Glutamatergic neuron (in vitro differentiated cells): ENCODE measurements around the gene APMAP. TPM values are rescaled to one million over a fixed set of nuclear protein-coding genes. Genes with fewer than 3 reads are reported as not detected.

ENCODE experiments used
- DNase-seq: peaks from one replicate; pipeline ENCODE4 v3.0.0; 2022
- H3K27ac Mint-ChIP-seq: one replicate; pipeline ENCODE4 v1.8.0; 2020; ENCODE audit warnings: mild to moderate bottlenecking, mixed read lengths, inconsistent platforms; ENCODE audit not compliant: unreplicated experiment
- H3K27me3 Mint-ChIP-seq: one replicate; pipeline ENCODE4 v1.8.0; 2020; ENCODE audit warnings: mild to moderate bottlenecking, moderate library complexity, mixed read lengths, inconsistent platforms; ENCODE audit not compliant: unreplicated experiment
- H3K36me3 Mint-ChIP-seq: one replicate; pipeline ENCODE4 v1.8.0; 2020; ENCODE audit warnings: mild to moderate bottlenecking, mixed read lengths, inconsistent platforms; ENCODE audit not compliant: unreplicated experiment
- H3K4me1 Mint-ChIP-seq: one replicate; pipeline ENCODE4 v1.8.0; 2020; ENCODE audit warnings: mild to moderate bottlenecking, low read depth, mixed read lengths, inconsistent platforms; ENCODE audit not compliant: unreplicated experiment
- H3K4me3 Mint-ChIP-seq: one replicate; pipeline ENCODE4 v1.8.0; 2020; ENCODE audit warnings: mild to moderate bottlenecking, mixed read lengths, inconsistent platforms; ENCODE audit not compliant: unreplicated experiment
- H3K9me3 Mint-ChIP-seq: one replicate; pipeline ENCODE4 v1.8.0; 2020; ENCODE audit warnings: mild to moderate bottlenecking, moderate library complexity, mixed read lengths, inconsistent platforms; ENCODE audit not compliant: unreplicated experiment
- CTCF ChIP-seq: fragments of 200-600 bp; sonication (generic); IDR thresholded peaks from one replicate; pipeline ENCODE4 v1.5.0; 2021; ENCODE audit not compliant: partially characterized antibody, unreplicated experiment
- total RNA-seq: library from RNA; stranded (reverse); fragmentation: NEBNext Ultra II Directional; extraction: Animal tissue kit (Norgen Biotek cat#: 25700); gene quantifications from one replicate; pipeline ENCODE4 v1.2.1, GENCODE V29; 2021; ENCODE audit not compliant: unreplicated experiment

The APMAP gene
- total RNA-seq, 1 donor from 2014 or later, result 218 TPM

GRCh38 chr20:24996449-24997377 is 4.2 kb upstream of the APMAP start:
- H3K9me3 Mint-ChIP-seq, result peaks cover 3% of the 10 kb centered on the region
- no peak for DNase-seq
- no peaks in the 10 kb centered on the region for H3K36me3 Mint-ChIP-seq
- peaks cover 9% of the 10 kb centered on the region for H3K4me1 Mint-ChIP-seq
- H3K27me3 Mint-ChIP-seq, result peaks cover 6% of the 10 kb centered on the region
- H3K27ac Mint-ChIP-seq, result no peak overlapping the region
- no peak overlapping the region for H3K4me3 Mint-ChIP-seq
- no peak for TF ChIP-seq CTCF

GRCh38 chr20:24995741-24996448 is 3.3 kb upstream of the APMAP start:
- peaks cover 3% of the 10 kb centered on the region for H3K9me3 Mint-ChIP-seq
- H3K36me3 Mint-ChIP-seq, result no peaks in the 10 kb centered on the region
- no peak for TF ChIP-seq CTCF
- DNase-seq, result no peak
- no peak overlapping the region for H3K27ac Mint-ChIP-seq
- no peak overlapping the region for H3K4me3 Mint-ChIP-seq
- H3K4me1 Mint-ChIP-seq, result peaks cover 14% of the 10 kb centered on the region
- peaks cover 6% of the 10 kb centered on the region for H3K27me3 Mint-ChIP-seq

DNA sequence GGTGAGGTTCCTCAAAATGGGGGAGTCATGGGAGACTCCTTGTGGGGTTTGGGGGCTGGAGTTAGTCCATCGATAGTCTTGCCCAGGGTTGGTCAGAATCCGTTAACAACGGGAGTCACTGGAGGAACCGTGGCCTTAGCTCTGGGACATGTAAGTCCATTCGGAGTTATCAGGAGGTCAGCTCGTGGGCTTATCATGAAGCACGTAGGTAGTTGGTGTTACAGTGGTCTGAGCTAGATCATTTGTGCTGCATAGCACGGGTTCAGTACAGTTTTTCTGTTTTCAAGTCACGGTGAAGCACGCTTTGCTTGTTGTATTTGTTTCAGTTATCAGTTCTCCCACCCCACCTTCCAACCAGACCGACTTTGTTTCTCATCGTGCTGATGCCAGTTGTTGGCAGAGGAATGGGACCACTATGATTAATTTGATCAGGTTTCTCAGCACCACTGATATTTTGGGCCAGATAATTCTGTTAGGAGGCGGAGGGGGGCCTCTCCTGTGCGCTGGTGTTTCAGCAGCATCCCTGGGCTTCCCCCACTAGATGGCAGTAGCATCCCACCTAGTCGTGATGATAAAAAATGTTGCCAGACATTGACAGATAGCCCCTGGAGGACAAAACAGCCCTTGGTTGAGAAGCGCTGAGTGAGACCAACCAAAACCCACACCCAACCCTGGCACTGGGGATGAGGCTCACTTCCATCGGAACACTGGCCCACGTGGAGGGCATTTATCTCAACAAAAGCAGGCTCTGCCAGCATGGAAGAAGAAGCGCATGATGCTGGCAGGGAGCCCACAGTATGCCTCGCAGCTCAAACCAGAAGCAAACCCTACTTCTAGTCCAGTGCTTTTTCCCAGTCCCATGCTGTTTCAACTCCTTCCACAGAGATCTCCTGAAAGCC is 2.2 kb upstream of the APMAP start:
- no peak overlapping the region for H3K27ac Mint-ChIP-seq
- peaks cover 7% of the 10 kb centered on the region for H3K9me3 Mint-ChIP-seq
- H3K27me3 Mint-ChIP-seq, result peaks cover 6% of the 10 kb centered on the region
- H3K4me1 Mint-ChIP-seq, result peaks cover 22% of the 10 kb centered on the region
- DNase-seq, result peak; percentile 83
- peak overlapping the region; percentile 67 for H3K4me3 Mint-ChIP-seq
- TF ChIP-seq CTCF, result peak; percentile 87
- H3K36me3 Mint-ChIP-seq, result no peaks in the 10 kb centered on the region

DNA sequence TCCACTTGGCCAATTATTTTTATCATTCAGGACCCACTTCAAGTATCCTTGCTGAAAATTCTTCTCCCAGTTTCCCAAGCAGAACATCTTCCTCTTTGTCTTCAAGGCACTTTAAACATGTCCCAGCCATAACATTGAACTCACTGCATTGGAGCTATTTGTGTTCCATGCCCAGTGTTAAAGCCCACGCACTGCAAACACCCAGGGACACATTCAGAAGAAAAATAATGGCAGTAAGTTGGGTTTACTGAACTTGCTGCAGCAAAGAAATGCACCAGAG is 1.6 kb upstream of the APMAP start:
- Mint-ChIP-seq H3K36me3 (no peaks in the 10 kb centered on the region), H3K4me3 (peak overlapping the region; percentile 67), H3K9me3 (peaks cover 7% of the 10 kb centered on the region), H3K27ac (no peak overlapping the region), H3K27me3 (peaks cover 6% of the 10 kb centered on the region), H3K4me1 (peaks cover 24% of the 10 kb centered on the region)
- TF ChIP-seq CTCF, result no peak
- no peak for DNase-seq
